K562 (cell line): Measurements from ENCODE around the gene ZFAND3. TPM values are rescaled to one million over a fixed set of nuclear protein-coding genes. Genes with fewer than 3 reads are reported as not detected.

Source experiments
- ATAC-seq: fragments of 200-7000 bp; cut with Tn5 transposase; 3 replicates; pipeline ENCODE4 v1.9.1; 2020; ENCODE audit warnings: moderate library complexity
- BruUV-seq: library from RNA; stranded (reverse); fragments of 400-500 nt; replicated peaks from 2 replicates; lab custom pipeline; 2021; lab: Mats Ljungman, UMichigan
- CTCF ChIA-PET: fragments of 300-600 bp; formaldehyde crosslinking; extraction: SDS; loops from one replicate; lab custom pipeline; 2021; ENCODE audit warnings: low intra/inter-chr PET ratio; lab: Yijun Ruan, JAX
- POLR2A ChIA-PET: fragments of 300-600, 350-650 bp; sonication (Branson Sonifier 250); formaldehyde crosslinking; extraction: SDS; loops from one replicate; lab custom pipeline; 2021; ENCODE audit warnings: antibody characterized with exemption, inconsistent platforms; lab: Yijun Ruan, JAX
- DNase-seq, 4 experiments: peaks; one replicate each; pipeline versions ENCODE4 v3.0.0 to v3.0.0-alpha.2; 2011 to 2018; ENCODE audit warnings: low spot score in 3 of 4, mixed read lengths in 3 of 4; ENCODE audit errors: extremely low read depth in 1 of 4
- FAIRE-seq: peaks from 2 replicates; lab custom pipeline; 2011; peaks lifted over from hg19 to GRCh38; lab: Jason Lieb, UNC
- H2AFZ ChIP-seq: 2 replicates; pipeline ENCODE4 v1.6.0; 2011; ENCODE audit warnings: low read depth, low read length, control low read depth, inconsistent platforms
- H3K27ac ChIP-seq: fragments of 200-600 bp; 3 replicates; pipeline ENCODE4 v1.8.0; 2011; ENCODE audit warnings: low read depth, mild to moderate bottlenecking, control low read depth, inconsistent platforms, low read length, moderate library complexity, mixed read lengths; ENCODE audit errors: extremely low read depth
- H3K27me3 ChIP-seq, 2 experiments: fragments of 300-600 bp in 1 of 2; 2 replicates in 1 of 2; 3 replicates in 1 of 2; pipeline versions ENCODE4 v1.6.0 to v1.8.0; 2011; ENCODE audit warnings: inconsistent platforms in 2 of 2, low read length in 2 of 2, mild to moderate bottlenecking in 1 of 2, mixed read lengths in 1 of 2, moderate library complexity in 1 of 2; ENCODE audit not compliant: control insufficient read depth in 2 of 2, insufficient read depth in 2 of 2
- H3K36me3 ChIP-seq: fragments of 300-600 bp; 3 replicates; pipeline ENCODE4 v1.8.0; 2011; ENCODE audit warnings: mild to moderate bottlenecking, low read length, inconsistent platforms; ENCODE audit not compliant: control insufficient read depth, insufficient read depth
- H3K4me1 ChIP-seq, 2 experiments: fragments of 200-600 bp in 1 of 2; replicated peaks in 1 of 2; 2 replicates in 1 of 2; 3 replicates in 1 of 2; pipeline versions ENCODE4 v1.5.1 to v1.8.0; 2011; ENCODE audit warnings: inconsistent platforms in 2 of 2, low read length in 2 of 2, mild to moderate bottlenecking in 1 of 2, mixed read lengths in 1 of 2, moderate library complexity in 1 of 2; ENCODE audit not compliant: control insufficient read depth in 2 of 2, insufficient read depth in 2 of 2
- H3K4me2 ChIP-seq: 2 replicates; pipeline ENCODE4 v1.6.1; 2011; ENCODE audit warnings: low read length, control low read depth, inconsistent platforms, mixed read lengths; ENCODE audit not compliant: insufficient read depth
- H3K4me3 ChIP-seq: fragments of 200-600 bp; sonication (generic), shearing (Covaris generic); 2 replicates; pipeline ENCODE4 v1.5.1; 2016; ENCODE audit warnings: control low read depth, inconsistent platforms
- H3K79me2 ChIP-seq: fragments of 200-600 bp; 3 replicates; pipeline ENCODE4 v1.8.0; 2011; ENCODE audit warnings: low read length, inconsistent platforms; ENCODE audit not compliant: control insufficient read depth, insufficient read depth
- H3K9ac ChIP-seq, 2 experiments: 2 replicates each; pipeline versions ENCODE4 v1.6.0 to v1.6.1; 2011; ENCODE audit warnings: low read depth in 2 of 2, low read length in 2 of 2, control low read depth in 1 of 2, inconsistent platforms in 1 of 2, mild to moderate bottlenecking in 1 of 2, mixed read lengths in 1 of 2; ENCODE audit not compliant: insufficient read depth in 1 of 2
- H3K9me1 ChIP-seq: one replicate; pipeline ENCODE4 v1.6.0; 2011; ENCODE audit warnings: inconsistent platforms, mild to moderate bottlenecking, low read length, moderate library complexity; ENCODE audit not compliant: control insufficient read depth, insufficient read depth
- H3K9me3 ChIP-seq: replicated peaks from 2 replicates; pipeline ENCODE4 v1.5.1; 2011; ENCODE audit warnings: low read depth, low read length, inconsistent platforms; ENCODE audit not compliant: control insufficient read depth, insufficient read depth
- H4K20me1 ChIP-seq: replicated peaks from 2 replicates; pipeline ENCODE4 v1.6.1; 2011; ENCODE audit warnings: low read length, inconsistent platforms, mixed read lengths; ENCODE audit not compliant: control insufficient read depth, insufficient read depth
- CBFB ChIP-seq: sonication (generic); formaldehyde crosslinking; IDR thresholded peaks from 2 replicates; pipeline ENCODE4 v1.4.0; 2020; ENCODE audit warnings: mild to moderate bottlenecking, missing genetic modification reagents
- HINFP ChIP-seq: fragments of 450-650 bp; conservative IDR thresholded peaks from 2 replicates; pipeline ENCODE4 v1.6.1; 2016; ENCODE audit warnings: missing genetic modification characterization, low read depth, mild to moderate bottlenecking, control low read depth, missing compliant biosample characterization
- HMGN3 ChIP-seq: IDR thresholded peaks from 2 replicates; pipeline ENCODE4 v1.6.1; 2011; ENCODE audit warnings: borderline replicate concordance, low read depth, mild to moderate bottlenecking, mixed read lengths, low read length; ENCODE audit not compliant: insufficient read length; ENCODE audit errors: extremely low read depth
- NUFIP1 ChIP-seq: fragments of 450-650 bp; IDR thresholded peaks from 2 replicates; pipeline ENCODE4 v1.6.1; 2018; ENCODE audit not compliant: partially characterized antibody
- SMAD1 ChIP-seq: fragments of 150-350 bp; IDR thresholded peaks from 2 replicates; pipeline ENCODE4 v1.6.1; 2014; ENCODE audit warnings: low read length, low read depth; ENCODE audit not compliant: partially characterized antibody
- SMC3 ChIP-seq: conservative IDR thresholded peaks from 2 replicates; pipeline ENCODE4 v1.6.1; 2011; ENCODE audit warnings: low read depth, low read length, improper control_type of control experiment; ENCODE audit not compliant: insufficient read depth
- SUPT5H ChIP-seq: fragments of 450-650 bp; IDR thresholded peaks from 2 replicates; pipeline ENCODE4 v1.6.1; 2016
- TAF9B ChIP-seq: fragments of 450-650 bp; IDR thresholded peaks from 2 replicates; pipeline ENCODE4 v1.6.1; 2018; ENCODE audit warnings: mild to moderate bottlenecking; ENCODE audit not compliant: partially characterized antibody
- XRCC4 ChIP-seq: IDR thresholded peaks from one replicate; pipeline ENCODE4 v1.6.1; 2011; ENCODE audit not compliant: insufficient read depth, insufficient read length; ENCODE audit errors: extremely low read depth
- ZNF133 ChIP-seq: fragments of 250-450 bp; sonication (Bioruptor Pico); IDR thresholded peaks from 2 replicates; pipeline ENCODE4 v1.4.0; 2020; ENCODE audit warnings: mild to moderate bottlenecking
- ZNF197 ChIP-seq: fragments of 200-800 bp; sonication (Bioruptor generic); IDR thresholded peaks from 2 replicates; pipeline ENCODE4 v1.6.1; 2016; ENCODE audit warnings: low read depth, missing genetic modification characterization, missing compliant biosample characterization
- ZNF263 ChIP-seq: sonication (generic); formaldehyde crosslinking; IDR thresholded peaks from 2 replicates; pipeline ENCODE4 v1.8.0; 2022; ENCODE audit warnings: mild to moderate bottlenecking, missing genetic modification reagents, borderline replicate concordance
- ZNF79 ChIP-seq: fragments of 250-450 bp; sonication (Bioruptor Pico); IDR thresholded peaks from 2 replicates; pipeline ENCODE4 v1.4.0; 2020; ENCODE audit warnings: low read depth, mild to moderate bottlenecking, moderate library complexity
- WGBS: fragments of 100-300 bp; shearing (Covaris generic); methylation state at CpG from one replicate; pipeline ENCODE4 v1.1.6; 2016; ENCODE audit warnings: low coverage, mixed read lengths; ENCODE audit not compliant: insufficient coverage; ENCODE audit errors: missing lambda C conversion rate; 5-methylcytosine and 5-hydroxymethylcytosine counted together
- in situ Hi-C: fragments of 300-500 bp; cut with MboI; formaldehyde crosslinking; loops from 4 replicates; pipeline ENCODE4 v1.15.0; 2018; ENCODE audit warnings: inconsistent platforms, mixed read lengths
- intact Hi-C: fragments of 100-400 bp; cut with micrococcal nuclease; formaldehyde crosslinking; loops from 2 replicates; pipeline ENCODE4 v1.14.2; 2022
- polyA plus RNA-seq, 8 experiments: library from polyadenylated mRNA; depleted of rRNA in 4 of 8; stranded (reverse) in 5 of 8; unstranded in 3 of 8; fragments of >200 nt; fragmentation: Nextera tagmentation in 2 of 8; fragmentation: Illumina TruSeq in 1 of 8; extraction: Ambion mirVana in 2 of 8; extraction: Trizol in 1 of 8; gene quantifications; 2 replicates each; pipeline versions ENCODE4 v1.2.1 to v1.2.3, GENCODE V29; 2011 to 2014; ENCODE audit warnings: inconsistent platforms in 1 of 8, missing spikeins in 1 of 8
- total RNA-seq, 7 experiments: library from RNA; depleted of rRNA in 6 of 7; stranded (reverse); fragments of >200 nt in 6 of 7; fragmentation: Illumina TruSeq in 2 of 7; extraction: Trizol in 2 of 7; gene quantifications; 2 replicates each; pipeline versions ENCODE4 v1.2.1 to v1.2.3, GENCODE V29; 2011 to 2021; ENCODE audit warnings: low replicate concordance in 1 of 7

The ZFAND3 gene
- total and polyA plus RNA-seq, 9 of the 15 experiments (the other 6 are each of a cell fraction or from before 2014, with no cell fraction given), result 0.81 to 26.6 (median 11.8) TPM

- no peaks in the 10 kb centered on the region for H3K9me1 ChIP-seq
- H3K27me3 ChIP-seq, result no peaks in the 10 kb centered on the region
- no TSS peak for BruUV-seq
- H3K4me1 ChIP-seq, result no peaks in the 10 kb centered on the region
- H3K27ac ChIP-seq, result no peak overlapping the region
- DNase-seq (no peak), ATAC-seq (no peak), FAIRE-seq (no peak)
- H3K36me3 ChIP-seq, result peaks cover 11% of the 10 kb centered on the region; the same call in 2 of the 3 replicates
- peaks cover 2% of the 10 kb centered on the region; the same call in 1 of the 2 replicates for H4K20me1 ChIP-seq
- H3K79me2 ChIP-seq, result no peaks in the 10 kb centered on the region
- in situ Hi-C loops (no loop called here), intact Hi-C loops (no loop called here)
- no peak overlapping the region for H3K4me3 ChIP-seq
- WGBS, result 82% methylated on average over 6 of the region's 6 CpGs
- no peak overlapping the region for H3K4me2 ChIP-seq
- ChIA-PET POLR2A (interaction anchor here (0.6 to 2.3 kb wide), 4 partner anchors 8 to 48 kb away, joined by 3 to 9 read pairs (median 5); no protein-coding TSS in a partner anchor), CTCF (no interaction called here)
- H2AFZ ChIP-seq, result no peak overlapping the region
- H3K9me3 ChIP-seq, result no peaks in the 10 kb centered on the region
- H3K9ac ChIP-seq, result no peak overlapping the region
- TF ChIP-seq XRCC4 (no peak), TAF9B (no peak), NUFIP1 (no peak), ZNF263 (CRISPR knock-in tag) (no peak), ZNF133 (CRISPR knock-in tag) (no peak), ZNF197 (CRISPR knock-in tag) (no peak), CBFB (CRISPR knock-in tag) (no peak), SMC3 (no peak), SMAD1 (no peak), ZNF79 (CRISPR knock-in tag) (no peak), HINFP (no peak), HMGN3 (no peak), SUPT5H (no peak)
These were observed 296.7 kb downstream of the ZFAND3 start for GRCh38 chr6:38116248-38116647.
